Testis (tissue), 2 donors: ENCODE results near the gene OR2Z1.

Experiments
- CTCF ChIP-seq, 3 experiments: fragments of 450-650 bp in 2 of 3; fragments of 200-600 bp in 1 of 3; sonication (generic) in 1 of 3; IDR thresholded peaks; one replicate each; pipeline ENCODE4 v1.5.1; 2016 to 2019; ENCODE audit warnings: antibody characterized with exemption in 3 of 3, mild to moderate bottlenecking in 2 of 3, moderate library complexity in 1 of 3
- POLR2A ChIP-seq: fragments of 450-650 bp; IDR thresholded peaks from one replicate; pipeline ENCODE4 v1.6.1; 2017; ENCODE audit warnings: antibody characterized with exemption, mild to moderate bottlenecking, moderate library complexity

GRCh38 chr19:8731428-8732169 is 10.2 kb downstream of the OR2Z1 start:
- TF ChIP-seq CTCF (IDR thresholded peaks at IDR 0.05): no peak
- no peak for TF ChIP-seq POLR2A
